Activated CD4-positive, alpha-beta T cell treated with anti-CD3 and anti-CD28 coated beads for 36 hours (primary cell): ENCODE data around the gene OPN4. TPM values are rescaled to one million over a fixed set of nuclear protein-coding genes. Genes with fewer than 3 reads are reported as not detected.

Experiments used
- ATAC-seq: fragments of 200-7000 bp; cut with Tn5 transposase; one replicate; pipeline ENCODE4 v1.10.0; 2021; ENCODE audit warnings: mild to moderate bottlenecking, moderate library complexity
- CTCF ChIA-PET: fragments of 350-600 bp; sonication (Branson Sonifier 250); formaldehyde crosslinking; loops from one replicate; lab custom pipeline; 2021; ENCODE audit warnings: antibody characterized with exemption; lab: Charles Lee
- POLR2A ChIA-PET: fragments of 350-600 bp; sonication (Branson Sonifier 250); formaldehyde crosslinking; loops from one replicate; lab custom pipeline; 2021; ENCODE audit warnings: antibody characterized with exemption, inconsistent platforms; lab: Charles Lee
- DNase-seq: peaks from one replicate; pipeline ENCODE4 v3.0.0-alpha.2; 2020
- H3K27ac Mint-ChIP-seq: one replicate; pipeline ENCODE4 v1.8.0; 2021; ENCODE audit warnings: mixed read lengths
- H3K27me3 Mint-ChIP-seq: one replicate; pipeline ENCODE4 v1.8.0; 2021; ENCODE audit warnings: mixed read lengths
- H3K36me3 Mint-ChIP-seq: one replicate; pipeline ENCODE4 v1.8.0; 2021; ENCODE audit warnings: low read depth, mixed read lengths
- H3K4me1 Mint-ChIP-seq: one replicate; pipeline ENCODE4 v1.8.0; 2021; ENCODE audit warnings: mixed read lengths
- H3K4me3 Mint-ChIP-seq: one replicate; pipeline ENCODE4 v1.8.0; 2021; ENCODE audit warnings: mild to moderate bottlenecking, moderate library complexity, mixed read lengths
- H3K9me3 Mint-ChIP-seq: one replicate; pipeline ENCODE4 v1.8.0; 2021; ENCODE audit warnings: low read depth, mixed read lengths
- intact Hi-C, 2 experiments: fragments of 100-400 bp; cut with DNase I in 1 of 2; cut with micrococcal nuclease in 1 of 2; formaldehyde crosslinking; loops; one replicate each; pipeline versions ENCODE4 v1.14.2 to v1.15.1; 2022 to 2024; cut with DNase I, micrococcal nuclease
- total RNA-seq, 2 experiments: library from RNA; stranded (reverse); gene quantifications; one replicate each; pipeline ENCODE4 v1.2.3, GENCODE V29; 2021

OPN4 gene
- total RNA-seq, 2 experiments from 2014 or later, result not detected

DNA sequence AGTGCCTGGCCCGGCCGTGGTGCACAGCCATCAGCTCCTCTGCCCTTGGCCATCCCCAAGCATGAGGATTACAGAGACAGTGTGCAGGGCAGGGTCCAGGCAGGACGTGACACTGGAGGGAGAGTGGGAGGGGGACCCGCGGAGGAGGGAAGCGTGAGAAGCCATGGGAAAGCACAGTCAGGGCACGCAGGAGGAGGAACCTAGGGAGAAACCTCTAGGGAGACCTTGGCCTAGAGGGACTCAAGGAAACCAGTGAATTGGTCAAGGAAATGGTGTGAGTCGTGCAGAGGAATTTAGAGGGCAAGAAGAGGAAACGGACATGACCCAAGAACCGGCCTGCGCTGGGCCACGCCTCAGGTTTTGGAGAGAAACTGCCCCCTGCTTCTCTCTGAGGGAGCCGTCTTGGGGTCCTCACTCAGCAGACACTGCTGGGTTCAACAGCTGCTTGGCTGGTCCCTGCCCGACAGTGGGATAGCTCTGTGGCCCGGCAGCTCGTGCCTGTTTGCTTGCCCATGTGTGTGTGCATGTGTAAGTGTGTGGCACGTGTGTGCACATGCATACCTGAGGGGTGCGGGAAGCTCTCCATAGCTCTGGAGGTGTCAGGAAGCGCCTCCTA is 3.2 kb downstream of the OPN4 start:
- H3K4me1 Mint-ChIP-seq, result no peaks in the 10 kb centered on the region
- DNase-seq (no peak), ATAC-seq (no peak)
- intact Hi-C loops, result no loop called here
- no peaks in the 10 kb centered on the region for H3K27me3 Mint-ChIP-seq
- H3K4me3 Mint-ChIP-seq, result no peak overlapping the region
- POLR2A ChIA-PET, result no interaction called here
- CTCF ChIA-PET, result no interaction called here
- H3K27ac Mint-ChIP-seq, result no peak overlapping the region
- H3K9me3 Mint-ChIP-seq, result no peaks in the 10 kb centered on the region
- H3K36me3 Mint-ChIP-seq, result no peaks in the 10 kb centered on the region

DNA sequence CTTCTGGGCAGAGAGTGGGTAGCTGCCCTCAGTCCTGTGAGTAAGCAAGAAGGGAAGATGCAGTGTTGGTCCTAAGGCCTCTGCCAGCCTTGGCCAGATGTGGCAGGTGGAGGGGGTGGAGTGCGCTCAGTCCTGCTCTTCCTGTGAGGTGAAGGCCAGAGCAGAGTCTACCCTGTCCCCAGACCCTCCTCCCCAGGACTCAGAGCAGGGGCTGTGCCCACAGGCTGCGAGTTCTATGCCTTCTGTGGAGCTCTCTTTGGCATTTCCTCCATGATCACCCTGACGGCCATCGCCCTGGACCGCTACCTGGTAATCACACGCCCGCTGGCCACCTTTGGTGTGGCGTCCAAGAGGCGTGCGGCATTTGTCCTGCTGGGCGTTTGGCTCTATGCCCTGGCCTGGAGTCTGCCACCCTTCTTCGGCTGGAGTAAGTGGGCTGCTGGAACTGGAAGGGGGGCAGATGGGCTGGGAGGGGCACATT is 4.0 kb downstream of the OPN4 start:
- POLR2A ChIA-PET, result no interaction called here
- DNase-seq, result no peak
- intact Hi-C loops, result no loop called here

DNA sequence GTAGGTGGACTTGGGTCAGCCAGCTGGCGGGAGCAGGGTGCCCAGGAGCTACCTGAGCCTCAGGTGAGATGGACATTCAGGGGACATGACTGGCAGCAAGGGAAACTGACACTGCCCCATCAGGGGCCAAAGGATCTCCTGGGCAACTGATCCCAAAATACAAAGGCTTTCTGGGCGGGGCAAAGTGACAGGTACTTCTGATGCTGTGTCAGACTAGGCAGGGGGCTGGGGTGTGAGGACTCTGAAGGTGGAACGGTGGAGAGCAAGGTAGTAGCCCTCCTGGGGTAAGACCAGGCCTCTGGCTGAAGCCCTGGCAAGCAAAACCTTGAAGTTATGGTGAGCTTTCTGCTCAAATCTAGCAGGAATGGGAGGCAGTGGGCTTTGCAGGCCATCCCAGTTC is 4.4 kb downstream of the OPN4 start:
- Mint-ChIP-seq H3K4me1 (no peaks in the 10 kb centered on the region), H3K27ac (no peak overlapping the region), H3K9me3 (no peaks in the 10 kb centered on the region), H3K4me3 (no peak overlapping the region), H3K27me3 (no peaks in the 10 kb centered on the region), H3K36me3 (no peaks in the 10 kb centered on the region)
- ChIA-PET CTCF (no interaction called here), POLR2A (no interaction called here)
- no peak for ATAC-seq
- intact Hi-C loops, result no loop called here
- no peak for DNase-seq

More for the DNA sequence above, 4.0 kb downstream of the OPN4 start:
- ATAC-seq, result no peak
- CTCF ChIA-PET, result no interaction called here
- no peaks in the 10 kb centered on the region for H3K4me1 Mint-ChIP-seq
- no peaks in the 10 kb centered on the region for H3K9me3 Mint-ChIP-seq
- H3K36me3 Mint-ChIP-seq, result no peaks in the 10 kb centered on the region
- H3K27ac Mint-ChIP-seq, result no peak overlapping the region
- no peak overlapping the region for H3K4me3 Mint-ChIP-seq
- H3K27me3 Mint-ChIP-seq, result no peaks in the 10 kb centered on the region

DNA sequence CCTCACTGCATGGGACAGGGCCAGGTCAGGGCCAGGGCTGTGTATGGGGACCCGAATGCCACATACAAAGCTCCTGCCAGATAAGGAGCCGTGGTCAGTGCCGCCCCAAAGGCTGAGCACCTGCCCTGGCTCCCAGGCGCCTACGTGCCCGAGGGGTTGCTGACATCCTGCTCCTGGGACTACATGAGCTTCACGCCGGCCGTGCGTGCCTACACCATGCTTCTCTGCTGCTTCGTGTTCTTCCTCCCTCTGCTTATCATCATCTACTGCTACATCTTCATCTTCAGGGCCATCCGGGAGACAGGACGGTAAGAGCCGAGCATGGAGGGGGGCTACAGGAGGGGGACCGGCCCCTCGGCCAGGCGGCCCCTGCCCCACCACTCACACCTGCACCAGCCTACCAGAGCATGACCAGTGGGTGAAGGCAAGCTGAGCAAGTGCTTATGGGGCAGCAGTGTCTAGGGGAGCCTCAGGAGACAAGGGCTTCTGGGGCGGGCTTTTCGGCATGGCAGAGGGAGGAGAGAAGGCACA is 4.9 kb downstream of the OPN4 start:
- intact Hi-C loops, result no loop called here
- H3K4me3 Mint-ChIP-seq, result no peak overlapping the region
- no peaks in the 10 kb centered on the region for H3K4me1 Mint-ChIP-seq
- no peak for DNase-seq
- H3K27ac Mint-ChIP-seq, result no peak overlapping the region
- H3K27me3 Mint-ChIP-seq, result no peaks in the 10 kb centered on the region
- no peaks in the 10 kb centered on the region for H3K9me3 Mint-ChIP-seq
- ChIA-PET CTCF (interaction anchor here (0.5 kb wide), 1 partner anchor 37 kb away, joined by 3 read pairs; no protein-coding TSS in a partner anchor), POLR2A (no interaction called here)
- no peak for ATAC-seq
- no peaks in the 10 kb centered on the region for H3K36me3 Mint-ChIP-seq

- ChIA-PET POLR2A (no interaction called here), CTCF (interaction anchor here (0.5 kb wide), 1 partner anchor 36 kb away, joined by 3 read pairs; no protein-coding TSS in a partner anchor)
- intact Hi-C loops, result no loop called here
- Mint-ChIP-seq H3K9me3 (no peaks in the 10 kb centered on the region), H3K4me3 (no peak overlapping the region), H3K27ac (no peak overlapping the region), H3K4me1 (no peaks in the 10 kb centered on the region), H3K27me3 (no peaks in the 10 kb centered on the region), H3K36me3 (no peaks in the 10 kb centered on the region)
- no peak for ATAC-seq
- DNase-seq, result no peak
These were observed 5.5 kb downstream of the OPN4 start for GRCh38 chr10:86659721-86660453.

- ChIA-PET POLR2A (interaction anchor here (0.7 kb wide), 2 partner anchors 1361 to 1813 kb away, joined by 3 to 4 read pairs; no protein-coding TSS in a partner anchor), CTCF (no interaction called here)
- H3K4me1 Mint-ChIP-seq, result no peaks in the 10 kb centered on the region
These were observed 7.0 kb downstream of the OPN4 start for GRCh38 chr10:86661161-86662025.

GRCh38 chr10:86662186-86663045 is 8.1 kb downstream of the OPN4 start:
- no peaks in the 10 kb centered on the region for H3K36me3 Mint-ChIP-seq
- ChIA-PET CTCF (interaction anchor here (0.5 kb wide), 2 partner anchors 111 to 1710 kb away, joined by 3 read pairs; no protein-coding TSS in a partner anchor), POLR2A (no interaction called here)
- ATAC-seq (no peak), DNase-seq (no peak)
- no peaks in the 10 kb centered on the region for H3K27me3 Mint-ChIP-seq
- H3K9me3 Mint-ChIP-seq, result no peaks in the 10 kb centered on the region
- intact Hi-C loops, result no loop called here
- no peaks in the 10 kb centered on the region for H3K4me1 Mint-ChIP-seq
- no peak overlapping the region for H3K4me3 Mint-ChIP-seq
- H3K27ac Mint-ChIP-seq, result no peak overlapping the region

More at GRCh38 chr10:86661161-86662025, 7.0 kb downstream of the OPN4 start:
- no peaks in the 10 kb centered on the region for H3K9me3 Mint-ChIP-seq
- H3K27ac Mint-ChIP-seq, result no peak overlapping the region
- no peaks in the 10 kb centered on the region for H3K36me3 Mint-ChIP-seq
- DNase-seq, result no peak
- no peak for ATAC-seq
- intact Hi-C loops, result no loop called here
- no peaks in the 10 kb centered on the region for H3K27me3 Mint-ChIP-seq
- H3K4me3 Mint-ChIP-seq, result no peak overlapping the region

DNA sequence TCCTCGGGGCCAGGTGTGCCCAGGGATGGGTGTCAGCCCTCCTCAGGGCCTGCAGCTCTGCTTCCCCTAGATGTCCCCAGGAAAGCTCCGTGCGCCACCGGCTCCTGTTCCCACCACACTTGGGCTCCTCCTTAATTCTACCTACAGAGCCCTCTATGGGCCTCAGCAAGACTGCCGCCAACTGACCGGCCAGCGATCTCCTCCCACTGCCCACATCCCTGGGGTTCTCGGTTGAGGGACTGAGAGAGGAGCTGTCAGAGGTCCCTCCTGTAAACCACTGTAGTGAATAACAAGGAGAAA is 8.6 kb downstream of the OPN4 start:
- no peak overlapping the region for H3K27ac Mint-ChIP-seq
- no peak overlapping the region for H3K4me3 Mint-ChIP-seq
- no peaks in the 10 kb centered on the region for H3K4me1 Mint-ChIP-seq
- no peaks in the 10 kb centered on the region for H3K27me3 Mint-ChIP-seq
- POLR2A ChIA-PET, result no interaction called here
- ATAC-seq (no peak), DNase-seq (no peak)
- CTCF ChIA-PET, result no interaction called here
- no peaks in the 10 kb centered on the region for H3K9me3 Mint-ChIP-seq
- H3K36me3 Mint-ChIP-seq, result no peaks in the 10 kb centered on the region
- intact Hi-C loops, result no loop called here

DNA sequence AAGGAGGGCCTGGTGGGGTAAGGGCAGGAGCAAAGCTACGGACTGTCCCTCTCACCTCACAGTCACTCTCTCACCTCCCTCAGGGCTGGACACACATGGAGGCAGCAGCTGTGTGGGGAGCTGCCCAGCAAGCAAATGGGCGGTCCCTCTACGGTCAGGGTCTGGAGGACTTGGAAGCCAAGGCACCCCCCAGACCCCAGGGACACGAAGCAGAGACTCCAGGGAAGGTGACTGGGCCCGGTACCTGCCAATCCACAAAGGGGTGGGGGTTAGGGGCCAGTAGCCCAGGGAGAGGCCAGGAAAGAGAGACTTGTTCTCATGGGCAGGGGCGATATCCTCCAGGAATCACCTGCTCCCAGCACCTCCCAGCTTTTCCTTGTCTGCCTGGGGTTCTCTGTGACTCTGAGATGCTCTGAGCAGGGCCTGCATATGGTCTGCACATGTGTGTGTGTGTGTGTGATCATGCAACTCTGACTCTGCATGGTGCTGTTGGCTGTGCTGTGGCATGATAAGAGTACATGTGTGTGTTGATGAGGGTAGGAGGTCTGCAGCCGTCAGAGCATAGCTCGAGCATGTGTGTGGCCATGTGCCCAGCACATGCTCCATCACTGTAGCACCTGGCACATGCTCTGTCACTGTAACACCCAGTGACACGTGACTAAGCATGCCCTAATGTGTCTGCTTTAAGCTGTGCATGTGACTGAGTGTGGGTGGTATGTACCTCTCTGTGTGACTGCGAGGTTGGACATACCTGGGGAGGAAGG is 9.4 kb downstream of the OPN4 start:
- ChIA-PET CTCF (no interaction called here), POLR2A (no interaction called here)
- no peak overlapping the region for H3K27ac Mint-ChIP-seq
- ATAC-seq (no peak), DNase-seq (no peak)
- no peak overlapping the region for H3K4me3 Mint-ChIP-seq
- H3K9me3 Mint-ChIP-seq, result no peaks in the 10 kb centered on the region
- H3K27me3 Mint-ChIP-seq, result no peaks in the 10 kb centered on the region
- H3K36me3 Mint-ChIP-seq, result no peaks in the 10 kb centered on the region
- H3K4me1 Mint-ChIP-seq, result no peaks in the 10 kb centered on the region
- intact Hi-C loops, result no loop called here

DNA sequence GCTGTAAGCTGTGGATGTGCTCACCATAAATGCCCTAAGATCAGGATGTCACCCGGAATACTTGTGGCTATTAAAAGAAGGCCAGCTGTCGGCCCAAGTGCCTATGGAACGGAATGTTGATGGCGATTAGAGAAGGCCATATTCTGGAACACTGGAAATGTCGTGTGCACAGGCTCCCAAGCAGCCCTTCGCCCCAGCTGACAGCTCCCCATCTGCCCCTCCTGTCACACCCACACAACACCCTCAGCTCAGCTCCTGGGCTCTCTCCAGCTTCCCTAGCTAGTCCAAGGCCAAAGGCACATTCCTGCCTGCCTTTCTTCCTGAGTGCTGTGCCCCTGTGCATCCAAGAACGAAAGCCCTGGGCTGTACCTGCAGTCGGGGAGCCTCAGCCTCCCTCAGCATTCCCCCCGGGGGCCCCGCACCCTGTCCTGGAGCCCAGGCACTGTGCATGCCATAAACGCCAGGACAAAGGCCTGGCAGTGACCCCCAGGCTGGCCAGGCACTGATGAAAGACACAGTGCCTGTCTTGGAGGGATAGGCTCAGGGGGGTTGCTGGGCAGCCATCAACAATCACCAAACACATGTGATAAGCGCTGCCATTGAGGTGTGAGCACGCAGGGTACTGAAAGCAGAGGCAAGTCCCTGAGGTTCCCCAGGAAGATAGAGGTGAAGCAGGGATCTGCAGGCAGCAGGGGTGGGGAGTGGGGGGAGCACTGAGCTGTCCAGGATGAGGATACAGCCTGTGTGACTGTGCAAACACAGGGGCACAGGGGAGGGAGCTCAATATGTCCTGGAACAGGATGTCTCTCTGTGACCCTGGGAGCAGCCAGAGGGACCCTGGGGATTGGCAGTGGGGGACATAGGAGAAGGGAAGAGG is 10.2 kb downstream of the OPN4 start:
- intact Hi-C loops, result no loop called here
- DNase-seq (no peak), ATAC-seq (no peak)
- ChIA-PET POLR2A (no interaction called here), CTCF (no interaction called here)
- no peaks in the 10 kb centered on the region for H3K4me1 Mint-ChIP-seq
- no peak overlapping the region for H3K4me3 Mint-ChIP-seq
- no peaks in the 10 kb centered on the region for H3K27me3 Mint-ChIP-seq
- H3K36me3 Mint-ChIP-seq, result no peaks in the 10 kb centered on the region
- H3K27ac Mint-ChIP-seq, result no peak overlapping the region
- H3K9me3 Mint-ChIP-seq, result no peaks in the 10 kb centered on the region
